H1 (cell line): ENCODE measurements around the gene DOCK6. TPM values are rescaled to one million over a fixed set of nuclear protein-coding genes. Genes with fewer than 3 reads are reported as not detected.

Experiments
- CTCF ChIA-PET: fragments of 300-600 bp; sonication (Branson Sonifier 250); formaldehyde crosslinking; loops from one replicate; lab custom pipeline; 2021; ENCODE audit not compliant: partially characterized antibody; lab: Charles Lee
- POLR2A ChIA-PET: fragments of 300-600 bp; sonication (Branson Sonifier 250); formaldehyde crosslinking; loops from one replicate; lab custom pipeline; 2021; ENCODE audit warnings: inconsistent platforms; ENCODE audit not compliant: partially characterized antibody; lab: Charles Lee
- DNase-seq, 2 experiments: peaks; one replicate each; pipeline versions ENCODE4 v3.0.0 to v3.0.0-alpha.2; 2010 to 2022; ENCODE audit warnings: low spot score in 2 of 2, low read depth in 1 of 2, mixed read lengths in 1 of 2
- FAIRE-seq: peaks from 2 replicates; lab custom pipeline; 2011; peaks lifted over from hg19 to GRCh38; lab: Jason Lieb, UNC
- H2AFZ ChIP-seq: 2 replicates; pipeline ENCODE4 v1.8.1; 2012; ENCODE audit warnings: low read length, inconsistent platforms
- H2AK5ac ChIP-seq: 2 replicates; pipeline ENCODE4 v1.6.1; 2013; ENCODE audit warnings: low read depth, low read length
- H2BK120ac ChIP-seq: replicated peaks from 2 replicates; pipeline ENCODE3; 2013; ENCODE audit warnings: low read depth, low read length, inconsistent platforms
- H2BK12ac ChIP-seq: 2 replicates; pipeline ENCODE4 v1.6.1; 2013; ENCODE audit warnings: low read depth, low read length
- H2BK15ac ChIP-seq: 2 replicates; pipeline ENCODE4 v1.6.1; 2013; ENCODE audit warnings: low read length
- H2BK20ac ChIP-seq: 2 replicates; pipeline ENCODE4 v1.6.1; 2013; ENCODE audit warnings: low read length
- H2BK5ac ChIP-seq: 2 replicates; pipeline ENCODE4 v1.6.1; 2013; ENCODE audit warnings: low read depth, low read length
- H3K14ac ChIP-seq: 2 replicates; pipeline ENCODE4 v1.6.1; 2013; ENCODE audit warnings: inconsistent platforms; ENCODE audit not compliant: insufficient read length
- H3K18ac ChIP-seq: 2 replicates; pipeline ENCODE4 v1.6.1; 2013; ENCODE audit warnings: low read length; ENCODE audit errors: extremely low read depth
- H3K23ac ChIP-seq: 2 replicates; pipeline ENCODE4 v1.6.1; 2013; ENCODE audit warnings: inconsistent platforms; ENCODE audit not compliant: insufficient read length
- H3K23me2 ChIP-seq: 2 replicates; pipeline ENCODE4 v1.6.1; 2013; ENCODE audit warnings: low read depth, low read length
- H3K27ac ChIP-seq: 2 replicates; pipeline ENCODE4 v1.6.1; 2011; ENCODE audit warnings: low read depth, low read length, inconsistent platforms
- H3K27me3 ChIP-seq, 4 experiments: replicated peaks in 1 of 4; 1 replicate in 1 of 4; 2 replicates in 3 of 4; pipeline versions ENCODE4 v1.6.1 to v1.8.1; 2011 to 2013; ENCODE audit warnings: low read length in 3 of 4, mild to moderate bottlenecking in 3 of 4, inconsistent platforms in 2 of 4, mixed read lengths in 2 of 4, moderate library complexity in 1 of 4; ENCODE audit not compliant: control insufficient read depth in 3 of 4, insufficient read depth in 3 of 4; ENCODE audit errors: extremely low read depth in 1 of 4
- H3K36me3 ChIP-seq, 4 experiments: 2 replicates each; pipeline versions ENCODE4 v1.6.1 to v1.8.1; 2011 to 2013; ENCODE audit warnings: mild to moderate bottlenecking in 4 of 4, low read length in 3 of 4, moderate library complexity in 2 of 4, control low read depth in 1 of 4, inconsistent platforms in 1 of 4; ENCODE audit not compliant: insufficient read depth in 4 of 4, control insufficient read depth in 2 of 4
- H3K4ac ChIP-seq: replicated peaks from 2 replicates; pipeline ENCODE3; 2013; ENCODE audit warnings: low read length, low read depth, mixed read lengths, inconsistent platforms; ENCODE audit not compliant: insufficient read length
- H3K4me1 ChIP-seq, 4 experiments: replicated peaks in 1 of 4; 1 replicate in 1 of 4; 2 replicates in 3 of 4; pipeline versions ENCODE4 v1.6.1 to v1.8.1; 2011 to 2013; ENCODE audit warnings: low read length in 3 of 4, inconsistent platforms in 2 of 4, mixed read lengths in 1 of 4; ENCODE audit not compliant: insufficient read depth in 4 of 4, control insufficient read depth in 3 of 4
- H3K4me2 ChIP-seq, 2 experiments: 2 replicates each; pipeline versions ENCODE4 v1.6.1 to v1.8.1; 2011 to 2013; ENCODE audit warnings: low read depth in 2 of 2, low read length in 2 of 2, control low read depth in 1 of 2, inconsistent platforms in 1 of 2, mild to moderate bottlenecking in 1 of 2; ENCODE audit not compliant: insufficient read depth in 1 of 2
- H3K4me3 ChIP-seq, 4 experiments: fragments of 200-600, 300-600 bp in 1 of 4; sonication (generic), shearing (Covaris generic), sonication (Bioruptor Twin) in 1 of 4; 2 replicates each; pipeline versions ENCODE4 v1.5.1 to v1.8.1; 2011 to 2016; ENCODE audit warnings: low read length in 4 of 4, low read depth in 3 of 4, control low read depth in 2 of 4, inconsistent platforms in 2 of 4, mild to moderate bottlenecking in 2 of 4, mixed read lengths in 1 of 4, moderate library complexity in 1 of 4; ENCODE audit not compliant: insufficient read depth in 2 of 4; ENCODE audit errors: extremely low read depth in 1 of 4
- H3K56ac ChIP-seq: replicated peaks from 2 replicates; pipeline ENCODE3; 2013; ENCODE audit warnings: low read depth, mild to moderate bottlenecking, mixed read lengths, low read length, inconsistent platforms; ENCODE audit not compliant: insufficient read length
- H3K79me1 ChIP-seq: 2 replicates; pipeline ENCODE4 v1.6.1; 2013; ENCODE audit warnings: low read depth, low read length, control low read depth
- H3K79me2 ChIP-seq, 2 experiments: 2 replicates each; pipeline versions ENCODE4 v1.6.1 to v1.8.1; 2012 to 2013; ENCODE audit warnings: low read length in 2 of 2, mild to moderate bottlenecking in 2 of 2, inconsistent platforms in 1 of 2; ENCODE audit not compliant: insufficient read depth in 2 of 2, control insufficient read depth in 1 of 2
- H3K9ac ChIP-seq, 4 experiments: replicated peaks in 1 of 4; 1 replicate in 1 of 4; 2 replicates in 3 of 4; pipeline versions ENCODE4 v1.6.1 to v1.8.1; 2011 to 2013; ENCODE audit warnings: low read depth in 3 of 4, low read length in 3 of 4, control low read depth in 2 of 4, mild to moderate bottlenecking in 2 of 4, moderate library complexity in 2 of 4, inconsistent platforms in 1 of 4; ENCODE audit errors: extremely low read depth in 1 of 4
- H3K9me3 ChIP-seq, 2 experiments: 2 replicates each; pipeline versions ENCODE4 v1.6.1 to v1.8.1; 2012 to 2013; ENCODE audit warnings: mild to moderate bottlenecking in 2 of 2, moderate library complexity in 2 of 2, control low read depth in 1 of 2, inconsistent platforms in 1 of 2, low read depth in 1 of 2, low read length in 1 of 2, mixed read lengths in 1 of 2; ENCODE audit not compliant: insufficient read depth in 2 of 2
- H4K20me1 ChIP-seq, 2 experiments: replicated peaks in 1 of 2; 2 replicates each; pipeline versions ENCODE3 to v1.8.1; 2011 to 2013; ENCODE audit warnings: inconsistent platforms in 2 of 2, low read length in 2 of 2, mild to moderate bottlenecking in 1 of 2; ENCODE audit not compliant: insufficient read depth in 2 of 2, control insufficient read depth in 1 of 2
- H4K5ac ChIP-seq: 2 replicates; pipeline ENCODE4 v1.6.1; 2013; ENCODE audit warnings: low read length, low read depth, mixed read lengths, inconsistent platforms; ENCODE audit not compliant: insufficient read length
- H4K8ac ChIP-seq: 2 replicates; pipeline ENCODE4 v1.8.0; 2013; ENCODE audit warnings: mild to moderate bottlenecking, moderate library complexity, low read length, inconsistent platforms; ENCODE audit not compliant: insufficient read depth; ENCODE audit errors: extremely low read depth
- H4K91ac ChIP-seq: replicated peaks from 2 replicates; pipeline ENCODE3; 2013; ENCODE audit warnings: low read length, mixed read lengths, inconsistent platforms; ENCODE audit not compliant: insufficient read length
- ATF3 ChIP-seq: IDR thresholded peaks from 2 replicates; pipeline ENCODE4 v1.6.1; 2011; ENCODE audit warnings: low read depth, mild to moderate bottlenecking, low read length; ENCODE audit not compliant: insufficient read depth
- CHD2 ChIP-seq: IDR thresholded peaks from 2 replicates; pipeline ENCODE4 v1.6.1; 2012; ENCODE audit warnings: low read length, improper control_type of control experiment
- CTCF ChIP-seq, 3 experiments: IDR thresholded peaks; 1 replicate in 2 of 3; 2 replicates in 1 of 3; pipeline versions ENCODE4 v1.5.1 to v1.6.1; 2011; ENCODE audit warnings: low read length in 3 of 3, mild to moderate bottlenecking in 3 of 3, inconsistent platforms in 2 of 3, low read depth in 1 of 3, moderate library complexity in 1 of 3; ENCODE audit not compliant: insufficient read depth in 1 of 3; ENCODE audit errors: control extremely low read depth in 1 of 3
- EZH2 ChIP-seq: fragments of 200-600 bp; sonication (generic); IDR thresholded peaks from 2 replicates; pipeline ENCODE4 v1.7.1; 2012; ENCODE audit warnings: low read depth, mild to moderate bottlenecking, moderate library complexity, low read length, inconsistent platforms; ENCODE audit not compliant: severe bottlenecking
- JUN ChIP-seq: IDR thresholded peaks from 2 replicates; pipeline ENCODE4 v1.6.1; 2011; ENCODE audit warnings: low read depth, mild to moderate bottlenecking, improper control_type of control experiment, low read length
- SAP30 ChIP-seq: fragments of 300-600 bp; sonication (generic); IDR thresholded peaks from 2 replicates; pipeline ENCODE4 v1.7.1; 2012; ENCODE audit warnings: low read length, moderate library complexity, mild to moderate bottlenecking, inconsistent platforms; ENCODE audit not compliant: insufficient read depth, insufficient replicate concordance
- SIRT6 ChIP-seq: IDR thresholded peaks from one replicate; pipeline ENCODE4 v1.7.1; 2012; ENCODE audit warnings: low read length, inconsistent platforms
- WGBS, 2 experiments: shearing (Covaris generic) in 1 of 2; methylation state at CpG; one replicate each; pipeline versions ENCODE4 v1.1.6 to v1.1.7; 2013 to 2015; ENCODE audit warnings: low lambda C conversion rate in 2 of 2, mixed read lengths in 2 of 2, inconsistent platforms in 1 of 2, low coverage in 1 of 2, missing lambda C conversion rate in 1 of 2; ENCODE audit not compliant: insufficient replicate concordance in 2 of 2, insufficient coverage in 1 of 2, insufficient read length in 1 of 2; ENCODE audit errors: extremely low coverage in 1 of 2, missing lambda C conversion rate in 1 of 2; 5-methylcytosine and 5-hydroxymethylcytosine counted together
- polyA plus RNA-seq, 7 experiments: library from polyadenylated mRNA; depleted of rRNA in 3 of 7; stranded (reverse) in 5 of 7; unstranded in 2 of 7; fragments of >200 nt in 5 of 7; fragments of 200-250 nt in 2 of 7; gene quantifications; 1 replicate in 5 of 7; 2 replicates in 1 of 7; 4 replicates in 1 of 7; pipeline versions ENCODE4 v1.2.1 to v1.2.3, GENCODE V29; 2011 to 2013; ENCODE audit warnings: missing spikeins in 2 of 7, mixed read lengths in 2 of 7
- total RNA-seq: library from RNA; stranded (reverse); fragmentation: NEBNext Ultra II Directional; extraction: Animal tissue kit (Norgen Biotek cat#: 25700); gene quantifications from 2 replicates; pipeline ENCODE4 v1.2.1, GENCODE V29; 2021

DOCK6 gene
- total and polyA plus RNA-seq, 2 of the 8 experiments (the other 6 are each of a cell fraction or from before 2014, with no cell fraction given), result 25.5 to 54.7 TPM

GRCh38 chr19:11155373-11156120 lies 106.8 kb downstream of the DOCK6 start, which contains the start of gene SPC24:
Gene SPC24 (minus strand): TSS chr19:11155782. CDS start chr19:11155776, 6 bp downstream.
- Histone ChIP-seq H3K9ac (peak within 1 kb of the TSS; percentile 54 to 93 (median 90)), H3K18ac (peak within 1 kb of the TSS; percentile 91), H3K23me2 (no peaks in the 10 kb centered on the region; the same call in 1 of the 2 replicates), H4K20me1 (no peaks in the 10 kb centered on the region), H2BK15ac (peak within 1 kb of the TSS; percentile 9; the same call in 1 of the 2 replicates), H3K4me2 (peak within 1 kb of the TSS; percentile 69 to 70), H4K91ac (peak within 1 kb of the TSS; percentile 55), H3K23ac (no peak within 1 kb of the TSS), H3K4ac (peak within 1 kb of the TSS; percentile 64), H4K5ac (peak within 1 kb of the TSS; percentile 87), H3K56ac (peak within 1 kb of the TSS; percentile 63), H2BK12ac (no peak within 1 kb of the TSS), H3K79me2 (peaks cover 7 to 21% of the 10 kb centered on the region in 2 experiments; a peak in 3 of 4 replicates), H3K14ac (no peak within 1 kb of the TSS), H3K4me1 (peaks cover 0 to 3% (median 0%) of the 10 kb centered on the region in 4 experiments; a peak in 1 of 7 replicates), H2AFZ (peak within 1 kb of the TSS; percentile 54; the same call in 1 of the 2 replicates), H2BK120ac (peak within 1 kb of the TSS; percentile 54), H2BK5ac (peak within 1 kb of the TSS; percentile 80; the same call in 1 of the 2 replicates), H2BK20ac (no peak within 1 kb of the TSS), H3K9me3 (no peaks in the 10 kb centered on the region), H2AK5ac (no peak within 1 kb of the TSS), H3K27ac (peak within 1 kb of the TSS; percentile 82; the same call in 1 of the 2 replicates), H3K36me3 (peaks cover 0 to 7% (median 2%) of the 10 kb centered on the region in 4 experiments; a peak in 4 of 8 replicates), H4K8ac (peak within 1 kb of the TSS; percentile 94; the same call in 1 of the 2 replicates), H3K27me3 (no peaks in the 10 kb centered on the region), H3K4me3 (peak within 1 kb of the TSS; percentile 76 to 93 (median 87)), H3K79me1 (no peaks in the 10 kb centered on the region; the same call in none of the 2 replicates)
- POLR2A ChIA-PET, result interaction anchor here (0.7 to 5.0 kb wide), 10 partner anchors 9 to 49 kb away, joined by 3 to 37 read pairs (median 4); no protein-coding TSS in a partner anchor
- DNase-seq (peak; percentile 93 to 94), FAIRE-seq (peak; percentile 78)
- CTCF ChIA-PET, result interaction anchor here (0.6 to 2.2 kb wide), 10 partner anchors 8 to 214 kb away, joined by 3 to 9 read pairs (median 3); no protein-coding TSS in a partner anchor
- 3% methylated on average over 49 of the region's 50 CpGs; no CpG with 5 or more reads in 1 of the 2 experiments for WGBS, 2 experiments
- no peak for TF ChIP-seq CTCF (IDR thresholded peaks at IDR 0.05; ENCODE audit: control extremely low read depth in 1 of 3, insufficient read depth in 1 of 3, low read depth in 1 of 3, low read length in 3 of 3)
- no peak for TF ChIP-seq SIRT6
- no peak for TF ChIP-seq EZH2
- TF ChIP-seq CHD2, result peak; percentile 86
- no peak for TF ChIP-seq ATF3
- TF ChIP-seq JUN, result no peak
- no peak for TF ChIP-seq SAP30
